ENCODE data around the gene ENPEP. TPM values are rescaled to one million over a fixed set of nuclear protein-coding genes. Genes with fewer than 3 reads are reported as not detected.
A peak's percentile ranks its signal among the peaks of the same experiment; 100 is the strongest.

ENPEP gene
- total RNA-seq, 1 donor from 2014 or later: 8.2 TPM

DNA sequence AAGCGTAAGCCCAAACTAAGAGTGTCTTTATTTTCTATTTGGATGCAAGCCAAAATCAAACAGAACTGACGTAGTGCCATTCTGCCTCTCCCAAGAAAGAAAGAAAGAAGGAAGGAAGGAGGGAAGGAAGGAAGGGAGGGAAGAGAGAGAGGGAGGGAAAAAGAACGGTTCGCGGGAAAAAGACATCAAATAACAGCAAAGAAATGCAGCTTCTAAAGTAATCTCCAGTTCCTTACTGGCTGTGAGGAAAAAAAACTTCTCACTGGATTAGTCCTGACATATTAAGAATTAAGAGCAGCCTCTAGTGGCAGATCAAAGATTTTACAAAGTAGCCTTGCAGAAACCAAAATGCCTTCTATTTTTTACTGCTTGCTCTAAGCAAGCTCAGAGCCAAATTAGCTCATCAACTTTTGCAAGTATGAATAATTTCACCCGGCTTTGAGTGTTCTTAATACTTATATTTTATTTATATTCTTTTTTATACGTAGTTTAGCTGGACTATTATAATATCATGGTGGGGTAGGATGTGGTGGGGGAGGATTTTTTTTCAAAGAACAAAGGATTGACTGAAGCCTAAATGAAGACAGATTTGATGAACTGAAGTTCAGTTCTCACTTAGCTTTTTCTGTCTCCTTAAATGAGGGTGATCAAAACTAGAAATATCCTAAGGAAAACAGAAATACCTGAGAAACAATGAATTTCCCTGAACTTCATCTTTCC, 110.3 kb downstream of the ENPEP start:
- peak in 1 of 2 donors; percentile 42 for ATAC-seq
- intact Hi-C loops (cut with DNase I): no loop called here
- H3K4me1 ChIP-seq: no peaks in the 10 kb centered on the region
- no peaks in the 10 kb centered on the region for H3K27me3 ChIP-seq (ENCODE audit: low read depth)
- H3K4me3 ChIP-seq: no peak overlapping the region
- no peaks in the 10 kb centered on the region for H3K9me3 ChIP-seq
- H3K36me3 ChIP-seq: no peaks in the 10 kb centered on the region
- H3K27ac ChIP-seq: no peak overlapping the region
- TF ChIP-seq, protein P1, sequence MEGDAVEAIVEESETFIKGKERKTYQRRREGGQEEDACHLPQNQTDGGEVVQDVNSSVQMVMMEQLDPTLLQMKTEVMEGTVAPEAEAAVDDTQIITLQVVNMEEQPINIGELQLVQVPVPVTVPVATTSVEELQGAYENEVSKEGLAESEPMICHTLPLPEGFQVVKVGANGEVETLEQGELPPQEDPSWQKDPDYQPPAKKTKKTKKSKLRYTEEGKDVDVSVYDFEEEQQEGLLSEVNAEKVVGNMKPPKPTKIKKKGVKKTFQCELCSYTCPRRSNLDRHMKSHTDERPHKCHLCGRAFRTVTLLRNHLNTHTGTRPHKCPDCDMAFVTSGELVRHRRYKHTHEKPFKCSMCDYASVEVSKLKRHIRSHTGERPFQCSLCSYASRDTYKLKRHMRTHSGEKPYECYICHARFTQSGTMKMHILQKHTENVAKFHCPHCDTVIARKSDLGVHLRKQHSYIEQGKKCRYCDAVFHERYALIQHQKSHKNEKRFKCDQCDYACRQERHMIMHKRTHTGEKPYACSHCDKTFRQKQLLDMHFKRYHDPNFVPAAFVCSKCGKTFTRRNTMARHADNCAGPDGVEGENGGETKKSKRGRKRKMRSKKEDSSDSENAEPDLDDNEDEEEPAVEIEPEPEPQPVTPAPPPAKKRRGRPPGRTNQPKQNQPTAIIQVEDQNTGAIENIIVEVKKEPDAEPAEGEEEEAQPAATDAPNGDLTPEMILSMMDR (IDR thresholded peaks at IDR 0.05): peak; percentile 39
- no peak for DNase-seq

DNA sequence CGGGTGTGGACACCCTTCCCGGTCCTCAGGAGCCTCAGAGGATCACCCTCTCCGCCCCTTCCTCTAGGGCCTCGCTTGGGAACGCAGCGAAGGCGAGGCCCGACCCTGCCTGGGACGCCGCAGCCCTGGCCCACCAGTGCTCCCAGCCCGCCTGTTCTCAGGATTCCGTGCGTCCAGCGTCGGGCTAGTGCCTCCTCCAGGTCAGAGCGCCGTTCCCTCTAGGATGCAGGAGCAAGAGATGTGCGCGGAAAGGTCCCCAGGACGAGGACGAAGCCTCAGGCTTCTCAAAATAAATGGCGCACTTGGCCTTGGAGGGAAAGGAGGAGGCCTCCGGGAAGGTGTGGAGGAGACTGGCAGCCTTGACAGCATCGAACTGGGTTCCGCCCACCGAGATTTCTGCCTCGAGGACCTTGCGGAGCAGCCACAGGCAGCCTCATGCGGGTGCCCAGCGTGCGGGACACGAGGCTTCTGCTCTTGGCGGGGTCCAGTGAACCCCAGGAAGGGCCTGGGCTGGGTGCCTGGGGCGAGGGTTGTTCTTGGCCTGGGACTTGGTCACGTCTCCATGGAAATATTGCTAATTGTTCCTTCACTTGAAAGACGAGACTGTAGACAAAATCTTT, 111.8 kb downstream of the ENPEP start:
- H3K4me1 ChIP-seq: no peaks in the 10 kb centered on the region
- no peak overlapping the region for H3K27ac ChIP-seq
- intact Hi-C loops (cut with DNase I): no loop called here
- H3K27me3 ChIP-seq (ENCODE audit: low read depth): no peaks in the 10 kb centered on the region
- no peaks in the 10 kb centered on the region for H3K36me3 ChIP-seq
- H3K9me3 ChIP-seq: no peaks in the 10 kb centered on the region
- no peak for ATAC-seq
- TF ChIP-seq, protein P1 (IDR thresholded peaks at IDR 0.05): no peak
- DNase-seq: no peak
- no peak overlapping the region for H3K4me3 ChIP-seq

DNA sequence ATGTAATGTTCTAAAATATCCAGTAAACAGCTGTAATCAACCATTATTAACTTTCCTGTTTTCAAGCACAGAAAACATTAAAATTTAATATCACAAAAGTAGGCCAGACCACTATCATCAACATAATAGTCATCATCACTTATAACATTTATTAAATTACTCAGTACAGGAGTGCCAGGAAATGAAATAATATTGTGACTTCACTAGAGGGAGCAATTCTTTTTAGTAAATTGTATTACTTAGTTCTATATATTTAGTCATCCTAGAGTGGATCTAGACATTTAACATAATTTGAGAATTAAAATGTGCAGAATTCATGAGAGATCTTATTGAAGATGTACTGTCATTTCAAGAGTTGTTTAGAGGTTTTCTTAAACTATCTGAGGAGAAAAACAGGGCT, 113.3 kb downstream of the ENPEP start:
- Histone ChIP-seq H3K27me3 (ENCODE audit: low read depth) (no peaks in the 10 kb centered on the region), H3K4me1 (no peaks in the 10 kb centered on the region), H3K27ac (no peak overlapping the region), H3K36me3 (no peaks in the 10 kb centered on the region), H3K9me3 (no peaks in the 10 kb centered on the region), H3K4me3 (no peak overlapping the region)
- DNase-seq (no peak), ATAC-seq (no peak)
- TF ChIP-seq, protein P1 (IDR thresholded peaks at IDR 0.05): no peak
- intact Hi-C loops (cut with DNase I): no loop called here

DNA sequence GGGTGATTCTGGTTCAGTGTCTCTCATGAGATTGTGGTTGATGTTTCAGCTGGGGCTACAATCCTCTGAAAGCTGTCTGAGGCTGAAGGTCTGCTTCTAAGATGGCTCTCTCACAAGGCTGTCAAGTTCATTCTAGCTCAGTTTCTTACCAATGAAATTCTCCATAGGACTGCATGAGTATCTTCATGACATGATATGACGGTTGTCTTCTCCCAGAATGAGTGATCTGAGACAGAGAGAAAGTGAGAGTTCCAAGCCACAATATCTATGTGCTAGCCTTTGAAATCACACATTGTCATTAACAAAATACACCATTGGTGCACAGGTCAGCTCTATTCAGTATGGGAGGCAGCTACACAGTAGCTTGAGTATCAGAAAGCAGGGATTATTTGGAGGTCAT, 119.6 kb downstream of the ENPEP start:
- Histone ChIP-seq H3K4me3 (no peak overlapping the region), H3K36me3 (no peaks in the 10 kb centered on the region), H3K27ac (no peak overlapping the region), H3K27me3 (ENCODE audit: low read depth) (no peaks in the 10 kb centered on the region), H3K9me3 (peaks cover 9% of the 10 kb centered on the region), H3K4me1 (no peaks in the 10 kb centered on the region)
- intact Hi-C loops (cut with DNase I): no loop called here
- DNase-seq (no peak), ATAC-seq (no peak)
- TF ChIP-seq, protein P1 (IDR thresholded peaks at IDR 0.05): no peak

DNA sequence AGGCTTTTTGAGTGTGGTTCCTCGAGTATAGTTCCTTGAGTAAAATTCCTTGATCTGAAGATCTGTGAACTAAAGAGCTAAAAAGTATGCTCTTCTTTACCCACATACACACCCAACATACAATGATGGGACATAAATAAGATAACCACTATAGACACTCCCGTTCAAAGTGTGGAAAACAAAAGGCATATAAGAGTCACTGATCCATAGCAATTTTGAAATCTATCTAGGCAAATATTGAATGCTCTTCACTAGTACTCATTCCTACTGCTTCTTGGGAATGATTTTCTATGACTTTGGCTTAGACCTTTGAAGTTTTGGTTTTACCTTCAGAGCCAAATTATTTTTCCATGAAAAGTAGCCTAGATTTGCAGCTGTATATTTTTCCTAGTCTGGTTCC, 120.5 kb downstream of the ENPEP start:
- DNase-seq: no peak
- Histone ChIP-seq H3K27ac (no peak overlapping the region), H3K27me3 (ENCODE audit: low read depth) (no peaks in the 10 kb centered on the region), H3K36me3 (no peaks in the 10 kb centered on the region), H3K9me3 (peaks cover 9% of the 10 kb centered on the region), H3K4me1 (no peaks in the 10 kb centered on the region), H3K4me3 (no peak overlapping the region)
- TF ChIP-seq, protein P1 (IDR thresholded peaks at IDR 0.05): no peak
- no peak for ATAC-seq
- intact Hi-C loops (cut with DNase I): no loop called here

Measured in lower lobe of right lung (tissue), 2 donors.